Kidney (tissue), 14 donors: ENCODE data around the gene VILL. TPM values are rescaled to one million over a fixed set of nuclear protein-coding genes. Genes with fewer than 3 reads are reported as not detected.

ENCODE experiments used
- DNase-seq, 5 donors: peaks; one replicate each; pipeline ENCODE4 v3.0.0-alpha.2; 2013 to 2020
- FAIRE-seq: peaks from 2 replicates; lab custom pipeline; 2012; peaks lifted over from hg19 to GRCh38; lab: Jason Lieb, UNC
- H3K27ac ChIP-seq, 2 donors: one replicate each; pipeline ENCODE4 v1.7.0; 2013; ENCODE audit warnings: low read depth in 2 of 2, low read length in 2 of 2, inconsistent platforms in 1 of 2
- H3K27me3 ChIP-seq: one replicate; pipeline ENCODE4 v1.7.1; 2013; ENCODE audit warnings: low read length, inconsistent platforms; ENCODE audit not compliant: control insufficient read depth, insufficient read depth
- H3K36me3 ChIP-seq, 3 donors: one replicate each; pipeline versions ENCODE4 v1.7.0 to v1.7.1; 2013; ENCODE audit warnings: low read length in 3 of 3, control low read depth in 1 of 3, inconsistent platforms in 1 of 3; ENCODE audit not compliant: insufficient read depth in 3 of 3, control insufficient read depth in 2 of 3
- H3K4me1 ChIP-seq, 3 donors: one replicate each; pipeline versions ENCODE4 v1.7.0 to v1.7.1; 2013; ENCODE audit warnings: low read length in 3 of 3, inconsistent platforms in 1 of 3, low read depth in 1 of 3; ENCODE audit not compliant: control insufficient read depth in 2 of 3, insufficient read depth in 2 of 3
- H3K4me3 ChIP-seq, 3 donors: one replicate each; pipeline versions ENCODE4 v1.7.0 to v1.8.1; 2013; ENCODE audit warnings: low read length in 3 of 3, control low read depth in 1 of 3, inconsistent platforms in 1 of 3
- H3K9ac ChIP-seq, 3 donors: one replicate each; pipeline versions ENCODE4 v1.7.0 to v1.7.1; 2013; ENCODE audit warnings: low read length in 3 of 3, control low read depth in 1 of 3, inconsistent platforms in 1 of 3
- H3K9me3 ChIP-seq, 3 donors: one replicate each; pipeline versions ENCODE4 v1.7.0 to v1.7.1; 2013; ENCODE audit warnings: low read length in 3 of 3, control low read depth in 1 of 3, inconsistent platforms in 1 of 3; ENCODE audit not compliant: control insufficient read depth in 2 of 3, insufficient read depth in 1 of 3
- CTCF ChIP-seq: IDR thresholded peaks from 3 replicates; pipeline ENCODE4 v1.5.1; 2012; ENCODE audit warnings: mild to moderate bottlenecking, moderate library complexity, borderline replicate concordance; ENCODE audit not compliant: insufficient read depth; ENCODE audit errors: extremely low read depth
- intact Hi-C: fragments of 100-400 bp; cut with DNase I; formaldehyde crosslinking; loops from one replicate; pipeline ENCODE4 v1.11.1; 2022
- polyA plus RNA-seq: library from polyadenylated mRNA; stranded (reverse); fragments of 350-450 nt; fragmentation: Illumina TruSeq; extraction: RNeasy Lipid Tissue Mini Kit (QIAGEN cat#74804); gene quantifications from one replicate; pipeline ENCODE4 v1.2.3, GENCODE V29; 2014; ENCODE audit warnings: low read depth, low replicate concordance; ENCODE audit not compliant: insufficient read depth
- total RNA-seq: library from RNA; stranded (reverse); fragmentation: NEBNext Ultra II Directional; extraction: Animal tissue kit (Norgen Biotek cat#: 25700); gene quantifications from one replicate; pipeline ENCODE4 v1.2.1, GENCODE V29; 2021
- donor health status: control.
- donor health status: control.
- donor health status: control.
- donor health status: control.
- donor health status: control.
- donor health status: DM: yes; HTN: yes; CAD: no.
- donor health status: Normal renal cell carcinoma (clear cell type).

VILL gene
- total and polyA plus RNA-seq, 2 donors from 2014 or later: 7.4 to 7.6 TPM

GRCh38 chr3:37993460-37993819 lies 2.9 kb downstream of the VILL start:
- DNase-seq: no peak
- no peaks in the 10 kb centered on the region for H3K27me3 ChIP-seq
- H3K9me3 ChIP-seq: no peaks in the 10 kb centered on the region
- H3K4me1 ChIP-seq: peaks cover 0 to 17% (median 5%) of the 10 kb centered on the region in 3 donors
- no peak for TF ChIP-seq CTCF
- no peaks in the 10 kb centered on the region for H3K36me3 ChIP-seq
- H3K9ac ChIP-seq: peak overlapping the region in 2 of 3 donors; percentile 76 to 78
- FAIRE-seq: no peak
- peak overlapping the region in 1 of 2 donors; percentile 40 for H3K27ac ChIP-seq
- H3K4me3 ChIP-seq: peak overlapping the region; percentile 69 to 81 (median 72)
- intact Hi-C loops: no loop called here

- no peak for FAIRE-seq
- peak; percentile 3 for TF ChIP-seq CTCF
Observed at GRCh38 chr3:37993820-37994638, 3.4 kb downstream of the VILL start.

GRCh38 chr3:37994639-37994972 lies 4.0 kb downstream of the VILL start:
- DNase-seq (no peak), FAIRE-seq (no peak)
- peak overlapping the region; percentile 40 to 60 for H3K27ac ChIP-seq
- intact Hi-C loops: no loop called here
- H3K9ac ChIP-seq: peak overlapping the region in 2 of 3 donors; percentile 37 to 78
- peaks cover 0 to 24% (median 7%) of the 10 kb centered on the region in 3 donors for H3K4me1 ChIP-seq
- peak overlapping the region; percentile 69 to 81 (median 72) for H3K4me3 ChIP-seq
- no peaks in the 10 kb centered on the region for H3K9me3 ChIP-seq
- H3K36me3 ChIP-seq: peaks cover 0 to 3% (median 2%) of the 10 kb centered on the region in 3 donors
- H3K27me3 ChIP-seq: no peaks in the 10 kb centered on the region
- TF ChIP-seq CTCF: no peak

More at GRCh38 chr3:37993820-37994638, 3.4 kb downstream of the VILL start:
- Histone ChIP-seq H3K36me3 (no peaks in the 10 kb centered on the region), H3K4me1 (peaks cover 0 to 20% (median 7%) of the 10 kb centered on the region in 3 donors), H3K9ac (peak overlapping the region; percentile 37 to 78 (median 76)), H3K9me3 (no peaks in the 10 kb centered on the region), H3K4me3 (peak overlapping the region; percentile 69 to 81 (median 72)), H3K27me3 (no peaks in the 10 kb centered on the region), H3K27ac (peak overlapping the region; percentile 40 to 60)
- intact Hi-C loops: no loop called here
- peak; percentile 77 to 96 (median 84) for DNase-seq
